Mesenchymal stem cell (in vitro differentiated cells and primary cell): Measurements from ENCODE around the gene YIPF3.
A peak's percentile ranks its signal among the peaks of the same experiment; 100 is the strongest.
"Not testable (repeated sequence)": the region's sequence is repeated elsewhere in the genome, so short reads cannot be mapped to it uniquely, and the experiment has no call there.

Experiments used
- DNase-seq: peaks from one replicate; pipeline ENCODE4 v3.0.0-alpha.2; 2013
- H2AFZ ChIP-seq: one replicate; pipeline ENCODE4 v1.6.1; 2013; ENCODE audit warnings: low read depth, mild to moderate bottlenecking, control low read depth, inconsistent platforms, low read length, moderate library complexity
- H2AK5ac ChIP-seq: 2 replicates; pipeline ENCODE4 v1.6.1; 2013; ENCODE audit warnings: low read length, moderate library complexity, mild to moderate bottlenecking, inconsistent platforms; ENCODE audit not compliant: severe bottlenecking
- H2BK120ac ChIP-seq: one replicate; pipeline ENCODE4 v1.6.1; 2013; ENCODE audit warnings: low read depth, mild to moderate bottlenecking, inconsistent platforms, low read length, moderate library complexity
- H2BK12ac ChIP-seq, 2 experiments: one replicate each; pipeline ENCODE4 v1.6.1; 2013; ENCODE audit warnings: inconsistent platforms in 2 of 2, low read length in 2 of 2, mild to moderate bottlenecking in 2 of 2, moderate library complexity in 2 of 2, control low read depth in 1 of 2
- H2BK15ac ChIP-seq: one replicate; pipeline ENCODE4 v1.6.1; 2013; ENCODE audit warnings: mild to moderate bottlenecking, low read depth, inconsistent platforms; ENCODE audit not compliant: poor library complexity, severe bottlenecking
- H2BK5ac ChIP-seq: 2 replicates; pipeline ENCODE4 v1.6.1; 2013; ENCODE audit warnings: low read depth, mild to moderate bottlenecking, low read length, control low read depth, inconsistent platforms; ENCODE audit not compliant: poor library complexity, severe bottlenecking
- H3K14ac ChIP-seq, 2 experiments: one replicate each; pipeline ENCODE4 v1.6.1; 2013; ENCODE audit warnings: inconsistent platforms in 2 of 2, low read length in 2 of 2, control low read depth in 1 of 2, mild to moderate bottlenecking in 1 of 2, moderate library complexity in 1 of 2
- H3K18ac ChIP-seq, 2 experiments: one replicate each; pipeline ENCODE4 v1.6.1; 2013; ENCODE audit warnings: inconsistent platforms in 2 of 2, low read length in 2 of 2, control low read depth in 1 of 2, low read depth in 1 of 2, mild to moderate bottlenecking in 1 of 2
- H3K23ac ChIP-seq, 2 experiments: one replicate each; pipeline ENCODE4 v1.6.1; 2013; ENCODE audit warnings: inconsistent platforms in 2 of 2, low read length in 2 of 2, mild to moderate bottlenecking in 2 of 2, moderate library complexity in 2 of 2, control low read depth in 1 of 2
- H3K27ac ChIP-seq: 2 replicates; pipeline ENCODE4 v1.5.1; 2013; ENCODE audit warnings: mild to moderate bottlenecking, moderate library complexity, low read length, control low read depth, inconsistent platforms; ENCODE audit not compliant: poor library complexity, severe bottlenecking
- H3K27me3 ChIP-seq, 2 experiments: 2 replicates each; pipeline versions ENCODE4 v1.6.1 to v1.7.0; 2013; ENCODE audit warnings: low read length in 2 of 2, mild to moderate bottlenecking in 2 of 2, moderate library complexity in 2 of 2, control low read depth in 1 of 2, inconsistent platforms in 1 of 2; ENCODE audit not compliant: control insufficient read depth in 1 of 2, insufficient read depth in 1 of 2
- H3K36me3 ChIP-seq, 2 experiments: 2 replicates each; pipeline versions ENCODE4 v1.6.1 to v1.7.0; 2013; ENCODE audit warnings: low read length in 2 of 2, control low read depth in 1 of 2, inconsistent platforms in 1 of 2, low read depth in 1 of 2, mild to moderate bottlenecking in 1 of 2; ENCODE audit not compliant: insufficient read depth in 2 of 2, control insufficient read depth in 1 of 2
- H3K4ac ChIP-seq, 2 experiments: one replicate each; pipeline ENCODE4 v1.6.1; 2013; ENCODE audit warnings: inconsistent platforms in 2 of 2, low read length in 2 of 2, mild to moderate bottlenecking in 2 of 2, moderate library complexity in 2 of 2, control low read depth in 1 of 2, low read depth in 1 of 2
- H3K4me1 ChIP-seq: 2 replicates; pipeline ENCODE4 v1.6.1; 2013; ENCODE audit warnings: low read depth, low read length, control low read depth; ENCODE audit not compliant: control insufficient read depth, insufficient read depth
- H3K4me2 ChIP-seq: 2 replicates; pipeline ENCODE4 v1.6.1; 2013; ENCODE audit warnings: low read length, mild to moderate bottlenecking, inconsistent platforms; ENCODE audit not compliant: poor library complexity, severe bottlenecking
- H3K4me3 ChIP-seq, 2 experiments: 2 replicates each; pipeline versions ENCODE4 v1.5.1 to v1.7.0; 2013; ENCODE audit warnings: low read length in 2 of 2, mild to moderate bottlenecking in 2 of 2, control low read depth in 1 of 2, low read depth in 1 of 2; ENCODE audit not compliant: insufficient read depth in 1 of 2
- H3K79me1 ChIP-seq: replicated peaks from 2 replicates; pipeline ENCODE4 v1.6.1; 2013; ENCODE audit warnings: mild to moderate bottlenecking, control low read depth, low read length, inconsistent platforms; ENCODE audit not compliant: poor library complexity, severe bottlenecking
- H3K9ac ChIP-seq: 2 replicates; pipeline ENCODE4 v1.7.0; 2013; ENCODE audit warnings: mild to moderate bottlenecking, low read length, moderate library complexity
- H3K9me3 ChIP-seq: 2 replicates; pipeline ENCODE4 v1.7.0; 2013; ENCODE audit warnings: mild to moderate bottlenecking, low read length; ENCODE audit not compliant: control insufficient read depth
- H4K8ac ChIP-seq: one replicate; pipeline ENCODE4 v1.6.1; 2013; ENCODE audit warnings: inconsistent platforms, mild to moderate bottlenecking, low read length, moderate library complexity
- H4K91ac ChIP-seq: one replicate; pipeline ENCODE4 v1.6.1; 2013; ENCODE audit warnings: mild to moderate bottlenecking, low read length, inconsistent platforms
- WGBS: methylation state at CpG from one replicate; pipeline ENCODE4 v1.1.7; 2013; ENCODE audit warnings: mixed read lengths; 5-methylcytosine and 5-hydroxymethylcytosine counted together

YIPF3 gene

DNA sequence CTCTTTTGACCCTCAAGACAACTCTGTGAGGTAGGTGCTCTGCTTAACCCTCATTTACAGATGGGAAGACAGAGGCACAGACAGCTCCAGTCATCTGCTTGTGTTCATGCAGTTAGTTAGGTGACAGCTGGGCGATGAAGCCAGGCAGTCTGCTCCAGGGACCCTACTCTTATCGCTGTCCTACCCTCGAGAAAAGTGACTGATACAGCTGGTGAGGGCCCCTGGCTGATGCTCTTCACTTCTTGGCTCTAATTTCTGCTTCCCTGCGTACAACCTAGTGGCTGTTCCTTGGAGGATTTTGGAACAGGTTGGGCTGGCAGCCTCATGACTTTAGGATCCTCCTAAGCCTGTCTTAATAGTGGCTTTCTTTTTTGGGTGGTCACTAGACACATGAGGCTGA, 48.5 kb downstream of the YIPF3 start:
- Histone ChIP-seq H2BK120ac (no peak overlapping the region), H2BK5ac (no peak overlapping the region), H2BK15ac (no peak overlapping the region), H3K27me3 (peaks cover 27 to 38% of the 10 kb centered on the region in 2 experiments), H3K4me1 (no peaks in the 10 kb centered on the region), H2BK12ac (no peak overlapping the region), H2AK5ac (no peak overlapping the region), H4K91ac (no peak overlapping the region), H2AFZ (no peak overlapping the region), H4K8ac (no peak overlapping the region), H3K36me3 (no peaks in the 10 kb centered on the region), H3K27ac (no peak overlapping the region), H3K79me1 (no peaks in the 10 kb centered on the region), H3K4me3 (no peak overlapping the region), H3K9me3 (no peaks in the 10 kb centered on the region), H3K18ac (no peak overlapping the region), H3K4me2 (no peak overlapping the region), H3K4ac (no peak overlapping the region), H3K14ac (no peak overlapping the region), H3K23ac (no peak overlapping the region), H3K9ac (no peak overlapping the region)
- DNase-seq = no peak
- WGBS = 82% methylated on average over 4 of the region's 4 CpGs

DNA sequence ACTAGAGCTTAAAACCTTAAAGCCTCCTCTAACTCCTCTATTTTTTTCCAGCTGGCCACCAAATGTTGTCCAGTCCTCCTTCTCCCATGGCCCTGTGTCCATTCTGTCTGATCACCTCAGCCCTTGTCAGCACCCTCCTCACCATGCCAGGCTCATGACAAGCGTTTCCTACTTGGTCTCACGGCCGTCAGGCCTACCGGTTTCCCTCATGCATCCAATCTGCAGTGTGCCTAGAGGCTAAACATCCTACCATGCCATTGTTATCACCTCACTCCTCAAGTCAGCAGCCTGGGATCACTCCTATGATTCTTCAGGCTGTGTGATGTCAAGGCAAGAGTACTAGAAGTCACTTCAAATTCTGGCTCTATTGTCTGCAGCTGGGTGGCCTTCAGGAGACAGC, 49.0 kb downstream of the YIPF3 start:
- Histone ChIP-seq H3K14ac (no peak overlapping the region), H2BK15ac (no peak overlapping the region), H4K91ac (no peak overlapping the region), H3K27me3 (peaks cover 32 to 42% of the 10 kb centered on the region in 2 experiments), H3K4ac (no peak overlapping the region), H2BK120ac (no peak overlapping the region), H3K36me3 (no peaks in the 10 kb centered on the region), H3K18ac (no peak overlapping the region), H3K4me1 (no peaks in the 10 kb centered on the region), H2BK5ac (no peak overlapping the region), H3K4me3 (no peak overlapping the region), H3K9ac (no peak overlapping the region), H3K23ac (no peak overlapping the region), H3K4me2 (no peak overlapping the region), H2AFZ (no peak overlapping the region), H3K9me3 (no peaks in the 10 kb centered on the region), H3K27ac (no peak overlapping the region), H2AK5ac (no peak overlapping the region), H3K79me1 (no peaks in the 10 kb centered on the region), H2BK12ac (no peak overlapping the region), H4K8ac (peak overlapping the region; percentile 36)
- no peak for DNase-seq
- 95% methylated on average over 4 of the region's 4 CpGs for WGBS

DNA sequence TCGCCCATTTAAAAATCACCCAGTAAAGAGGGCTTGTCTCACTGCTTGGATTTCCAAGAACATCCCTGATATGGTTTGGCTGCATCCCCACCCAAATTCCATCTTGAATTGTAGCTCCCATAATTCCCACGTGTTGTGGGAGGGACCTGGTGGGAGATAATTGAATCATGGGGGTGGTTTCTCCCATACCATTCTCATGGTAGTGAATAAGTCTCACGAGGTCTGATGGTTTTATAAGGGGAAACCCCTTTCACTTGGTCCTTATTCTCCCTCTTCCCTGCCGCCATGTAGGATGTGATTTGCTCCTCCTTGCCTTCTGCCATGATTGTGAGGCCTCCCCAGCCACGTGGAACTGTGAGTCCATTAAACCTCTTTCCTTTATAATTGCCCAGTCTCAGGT, 49.5 kb downstream of the YIPF3 start:
- H3K4me3 ChIP-seq, H3K14ac ChIP-seq, H3K27ac ChIP-seq, DNase-seq, H3K36me3 ChIP-seq, H2BK15ac ChIP-seq, H3K9ac ChIP-seq, H2BK12ac ChIP-seq, H2BK120ac ChIP-seq, H4K8ac ChIP-seq, H2AFZ ChIP-seq, H3K4ac ChIP-seq, H2AK5ac ChIP-seq, H3K18ac ChIP-seq, H3K4me2 ChIP-seq, H3K9me3 ChIP-seq, H2BK5ac ChIP-seq, H3K79me1 ChIP-seq, H3K23ac ChIP-seq, H3K4me1 ChIP-seq, H4K91ac ChIP-seq: not testable (repeated sequence)
- WGBS = 72% methylated on average over 4 of the region's 5 CpGs
- H3K27me3 ChIP-seq = peaks cover 37 to 44% of the 10 kb centered on the region in 2 experiments

DNA sequence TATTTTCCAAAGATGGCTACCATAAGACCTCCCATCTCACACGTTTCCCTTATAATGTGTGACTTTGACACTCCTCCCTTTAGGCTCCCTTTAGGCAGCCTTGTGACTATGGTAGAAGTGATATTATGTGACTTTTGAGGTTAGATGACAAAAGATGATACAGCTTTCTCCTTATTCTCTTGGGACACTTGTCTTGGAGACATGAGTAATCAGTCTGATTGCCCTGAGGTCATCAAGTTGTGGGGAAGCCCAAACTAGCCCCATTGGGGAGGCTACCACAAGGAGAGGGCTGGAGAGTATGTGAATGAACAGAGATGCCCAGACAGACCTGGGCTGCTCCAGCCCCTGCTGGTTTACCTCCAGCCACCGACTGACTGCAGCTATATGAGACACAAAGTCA, 50.8 kb downstream of the YIPF3 start:
- no peak for DNase-seq
- no peak overlapping the region for H3K9ac ChIP-seq
- no peak overlapping the region for H3K4me2 ChIP-seq
- H3K18ac ChIP-seq = no peak overlapping the region
- no peak overlapping the region for H3K23ac ChIP-seq
- no peaks in the 10 kb centered on the region for H3K9me3 ChIP-seq
- no peak overlapping the region for H2BK120ac ChIP-seq
- peaks cover 37 to 48% of the 10 kb centered on the region in 2 experiments for H3K27me3 ChIP-seq
- H3K4me1 ChIP-seq = no peaks in the 10 kb centered on the region
- H2AFZ ChIP-seq = no peak overlapping the region
- no peak overlapping the region for H2BK15ac ChIP-seq
- H3K79me1 ChIP-seq = no peaks in the 10 kb centered on the region
- H4K8ac ChIP-seq = no peak overlapping the region
- H3K36me3 ChIP-seq = no peaks in the 10 kb centered on the region
- H3K27ac ChIP-seq = no peak overlapping the region
- H3K4me3 ChIP-seq = no peak overlapping the region
- WGBS = 38% methylated on average over 1 of the region's 2 CpGs
- H3K14ac ChIP-seq = no peak overlapping the region
- no peak overlapping the region for H2AK5ac ChIP-seq
- no peak overlapping the region for H3K4ac ChIP-seq
- H4K91ac ChIP-seq = no peak overlapping the region
- no peak overlapping the region for H2BK5ac ChIP-seq
- H2BK12ac ChIP-seq = no peak overlapping the region
